Measurements from ENCODE around the gene KLRG1. TPM values are rescaled to one million over a fixed set of nuclear protein-coding genes. Genes with fewer than 3 reads are reported as not detected.

Gene KLRG1
- total RNA-seq, 1 experiment from 2014 or later = 2.1 TPM

DNA sequence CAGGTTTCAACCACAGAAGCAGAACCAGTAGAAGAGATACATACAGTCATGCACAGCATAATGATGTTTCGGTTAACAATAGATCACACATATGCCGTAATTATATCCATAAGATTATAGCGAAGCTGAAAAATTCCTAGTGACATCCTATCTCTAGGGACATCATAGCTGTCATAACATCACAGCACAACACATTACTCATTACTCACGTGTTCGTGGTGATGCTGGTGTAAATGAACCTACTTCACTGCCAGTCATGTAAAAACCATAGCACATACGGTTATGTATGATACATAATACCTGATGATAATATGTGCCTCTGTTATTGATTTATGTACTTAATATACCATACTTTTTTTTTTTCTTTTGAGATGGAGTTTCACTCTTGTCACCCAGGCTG lies 44.7 kb downstream of the KLRG1 start:
- Histone ChIP-seq H3K9me3 (ENCODE audit: control insufficient read depth, low read depth, low read length) (no peaks in the 10 kb centered on the region), H3K79me1 (ENCODE audit: insufficient read depth, low read depth, low read length, poor library complexity, severe bottlenecking) (no peaks in the 10 kb centered on the region), H2BK20ac (ENCODE audit: low read depth, low read length, poor library complexity, severe bottlenecking) (no peak overlapping the region), H3K27ac (ENCODE audit: insufficient read length, low read depth, low read length) (no peak overlapping the region), H4K5ac (ENCODE audit: insufficient read length, low read depth, low read length) (no peak overlapping the region), H4K20me1 (ENCODE audit: control insufficient read depth, insufficient read depth, insufficient read length) (no peaks in the 10 kb centered on the region), H2AK5ac (ENCODE audit: insufficient read length, low read length) (no peak overlapping the region), H2AFZ (ENCODE audit: low read length) (no peak overlapping the region), H3K79me2 (ENCODE audit: insufficient read depth, low read length) (no peaks in the 10 kb centered on the region), H3K56ac (ENCODE audit: insufficient read length, low read depth, low read length) (no peak overlapping the region), H3T11ph (ENCODE audit: low read length) (no peak overlapping the region), H2BK12ac (ENCODE audit: insufficient read length, low read depth, low read length) (no peak overlapping the region), H3K27me3 (ENCODE audit: insufficient read depth, low read length) (no peaks in the 10 kb centered on the region), H4K91ac (ENCODE audit: insufficient read length, low read depth, low read length) (no peak overlapping the region), H2BK120ac (ENCODE audit: low read depth, low read length, poor library complexity, severe bottlenecking) (no peak overlapping the region), H3K18ac (ENCODE audit: insufficient read length, low read depth, low read length) (no peak overlapping the region), H3K23ac (ENCODE audit: insufficient read length, low read depth, low read length) (no peak overlapping the region), H3K23me2 (ENCODE audit: insufficient read length, low read depth, low read length, poor library complexity, severe bottlenecking) (no peaks in the 10 kb centered on the region), H2BK15ac (ENCODE audit: low read depth, low read length) (no peak overlapping the region), H3K4me2 (ENCODE audit: insufficient read depth, insufficient read length, low read length) (no peak overlapping the region), H4K8ac (replicated peaks; ENCODE audit: insufficient read length, low read depth, low read length) (no peak overlapping the region), H3K4me1 (ENCODE audit: insufficient read depth, low read length) (no peaks in the 10 kb centered on the region), H2BK5ac (ENCODE audit: insufficient read length, low read length) (no peak overlapping the region), H3K4ac (ENCODE audit: low read depth, low read length) (no peak overlapping the region), H3K9ac (ENCODE audit: extremely low read depth, insufficient read length, low read length) (no peak overlapping the region), H3K14ac (ENCODE audit: insufficient read depth, low read length) (no peak overlapping the region)
- DNase-seq = no peak
- Mint-ChIP-seq H3K27ac (no peak overlapping the region), H3K36me3 (ENCODE audit: insufficient read depth in 1 of 3, low read depth in 3 of 3) (peaks cover 2 to 4% (median 3%) of the 10 kb centered on the region in 3 experiments; a peak in 3 of 7 replicates), H3K27me3 (ENCODE audit: low read depth) (no peaks in the 10 kb centered on the region), H3K4me3 (no peak overlapping the region), H3K4me1 (peaks cover 5 to 12% of the 10 kb centered on the region in 2 experiments), H3K9me3 (peaks cover 3% of the 10 kb centered on the region in 2 experiments; a peak in 2 of 5 replicates)
- no CpG with 5 or more reads among the region's 6 CpGs for WGBS (ENCODE audit: extremely low coverage, insufficient read length, low lambda C conversion rate)
- TF ChIP-seq, protein P1, sequence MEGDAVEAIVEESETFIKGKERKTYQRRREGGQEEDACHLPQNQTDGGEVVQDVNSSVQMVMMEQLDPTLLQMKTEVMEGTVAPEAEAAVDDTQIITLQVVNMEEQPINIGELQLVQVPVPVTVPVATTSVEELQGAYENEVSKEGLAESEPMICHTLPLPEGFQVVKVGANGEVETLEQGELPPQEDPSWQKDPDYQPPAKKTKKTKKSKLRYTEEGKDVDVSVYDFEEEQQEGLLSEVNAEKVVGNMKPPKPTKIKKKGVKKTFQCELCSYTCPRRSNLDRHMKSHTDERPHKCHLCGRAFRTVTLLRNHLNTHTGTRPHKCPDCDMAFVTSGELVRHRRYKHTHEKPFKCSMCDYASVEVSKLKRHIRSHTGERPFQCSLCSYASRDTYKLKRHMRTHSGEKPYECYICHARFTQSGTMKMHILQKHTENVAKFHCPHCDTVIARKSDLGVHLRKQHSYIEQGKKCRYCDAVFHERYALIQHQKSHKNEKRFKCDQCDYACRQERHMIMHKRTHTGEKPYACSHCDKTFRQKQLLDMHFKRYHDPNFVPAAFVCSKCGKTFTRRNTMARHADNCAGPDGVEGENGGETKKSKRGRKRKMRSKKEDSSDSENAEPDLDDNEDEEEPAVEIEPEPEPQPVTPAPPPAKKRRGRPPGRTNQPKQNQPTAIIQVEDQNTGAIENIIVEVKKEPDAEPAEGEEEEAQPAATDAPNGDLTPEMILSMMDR (conservative IDR thresholded peaks at IDR 0.05) = no peak
